Lower leg skin (tissue), 4 donors: ENCODE measurements around the gene AHCYL2. TPM values are rescaled to one million over a fixed set of nuclear protein-coding genes. Genes with fewer than 3 reads are reported as not detected.

Source experiments
- DNase-seq, 2 donors: peaks; one replicate each; pipeline ENCODE4 v3.0.0-alpha.2; 2019; ENCODE audit warnings: low spot score in 2 of 2
- H3K4me3 ChIP-seq: fragments of 200-600 bp; sonication (generic); 2 replicates; pipeline ENCODE4 v1.5.1; 2017; ENCODE audit warnings: mild to moderate bottlenecking, low read depth; ENCODE audit not compliant: poor library complexity, severe bottlenecking
- CTCF ChIP-seq, 3 donors: fragments of 450-650 bp; IDR thresholded peaks; one replicate each; pipeline ENCODE4 v1.5.1; 2016; ENCODE audit warnings: antibody characterized with exemption in 3 of 3, mild to moderate bottlenecking in 3 of 3, moderate library complexity in 2 of 3
- POLR2A ChIP-seq, 2 donors: fragments of 450-650 bp; IDR thresholded peaks; one replicate each; pipeline ENCODE4 v1.6.1; 2016 to 2017; ENCODE audit warnings: antibody characterized with exemption in 2 of 2, mild to moderate bottlenecking in 1 of 2, moderate library complexity in 1 of 2
- WGBS, 2 donors: methylation state at CpG; one replicate each; pipeline ENCODE4 v1.1.5; 2018; 5-methylcytosine and 5-hydroxymethylcytosine counted together
- intact Hi-C: fragments of 100-400 bp; cut with DNase I; formaldehyde crosslinking; loops from one replicate; pipeline ENCODE4 v1.15.0; 2023; ENCODE audit warnings: low total_unique reads
- total RNA-seq, 4 donors: library from RNA; depleted of rRNA; stranded (reverse); fragments of >200 nt; gene quantifications; one replicate each; pipeline ENCODE4 v1.1.0, GENCODE V29; 2016

AHCYL2 gene
- total RNA-seq, 4 donors from 2014 or later = 31.1 to 45.8 (median 39.2) TPM

GRCh38 chr7:129386506-129386905 is 161.7 kb downstream of the AHCYL2 start:
- TF ChIP-seq POLR2A (IDR thresholded peaks at IDR 0.05) (no peak), CTCF (IDR thresholded peaks at IDR 0.05) (no peak)
- H3K4me3 ChIP-seq = no peak overlapping the region
- no peak for DNase-seq
- intact Hi-C loops = no loop called here

GRCh38 chr7:129387537-129387936 is 162.7 kb downstream of the AHCYL2 start:
- WGBS, 2 donors = 68 to 83% methylated on average over 2 of the region's 2 CpGs
- no peak overlapping the region for H3K4me3 ChIP-seq
- intact Hi-C loops = no loop called here
- TF ChIP-seq POLR2A (IDR thresholded peaks at IDR 0.05) = no peak
- no peak for TF ChIP-seq CTCF (IDR thresholded peaks at IDR 0.05)
- DNase-seq = no peak

GRCh38 chr7:129388333-129389098 is 163.7 kb downstream of the AHCYL2 start:
- no peak for TF ChIP-seq POLR2A (IDR thresholded peaks at IDR 0.05)
- no peak for TF ChIP-seq CTCF (IDR thresholded peaks at IDR 0.05)
- intact Hi-C loops = no loop called here
- no peak overlapping the region for H3K4me3 ChIP-seq
- WGBS, 2 donors = 87 to 92% methylated on average over 8 of the region's 8 CpGs
- DNase-seq = no peak

- intact Hi-C loops = no loop called here
- no peak for DNase-seq
- H3K4me3 ChIP-seq = no peak overlapping the region
- no peak for TF ChIP-seq CTCF (IDR thresholded peaks at IDR 0.05)
- TF ChIP-seq POLR2A (IDR thresholded peaks at IDR 0.05) = no peak
- WGBS, 2 donors = 59 to 68% methylated on average over 1 of the region's 1 CpG
Measured at GRCh38 chr7:129389829-129390228, 165.0 kb downstream of the AHCYL2 start.

- DNase-seq = no peak
- TF ChIP-seq POLR2A (IDR thresholded peaks at IDR 0.05) (no peak), CTCF (IDR thresholded peaks at IDR 0.05) (no peak)
- no peak overlapping the region for H3K4me3 ChIP-seq
- intact Hi-C loops = no loop called here
Measured at GRCh38 chr7:129390314-129390713, 165.5 kb downstream of the AHCYL2 start.
